Measurements from ENCODE around the gene MEIOC. TPM values are rescaled to one million over a fixed set of nuclear protein-coding genes. Genes with fewer than 3 reads are reported as not detected.

MEIOC gene
- 7.1 and 9.8 TPM in 2 replicates for total RNA-seq

DNA sequence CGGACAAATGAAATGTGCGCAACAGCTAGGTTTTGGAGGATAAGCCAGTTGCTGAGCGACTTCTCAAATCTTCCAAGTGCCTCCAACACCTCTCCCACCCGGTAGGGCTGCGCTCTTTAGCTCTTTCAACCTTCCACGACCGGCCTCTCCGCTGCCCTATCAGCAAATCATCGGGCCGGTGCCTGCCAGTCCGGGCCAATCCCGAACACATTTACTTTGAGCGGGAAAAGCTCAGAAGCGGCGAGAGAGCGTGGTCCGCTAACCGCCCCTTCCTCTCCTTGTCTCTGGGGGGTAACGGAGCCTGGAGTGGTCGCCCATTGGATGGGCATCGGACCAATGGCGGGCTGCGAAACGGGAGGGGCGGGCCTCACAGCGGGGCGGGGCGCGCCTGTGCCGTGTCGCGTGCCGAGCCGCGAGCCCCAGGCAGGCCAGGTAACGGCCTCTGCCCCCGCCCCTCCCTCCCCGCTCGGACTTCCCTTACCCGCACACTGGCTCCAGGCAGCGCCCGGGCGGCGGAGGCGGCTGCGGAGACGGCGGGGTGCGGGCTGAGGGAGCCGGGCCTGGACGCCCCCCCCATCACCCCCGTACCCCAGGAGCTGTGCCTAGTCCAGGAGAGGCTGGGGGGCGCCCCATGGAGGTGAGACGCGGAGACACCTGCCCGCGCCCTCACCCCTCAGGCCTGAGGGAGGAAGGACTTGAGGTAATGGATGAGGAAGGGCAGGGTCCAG is at the start of gene MEIOC:
Gene MEIOC, plus strand, starts transcription at position 486 of the 728 bp plus-strand sequence. Its CDS starts 146 bp downstream, at position 632.
- no peak within 1 kb of the TSS for H3K4me3 ChIP-seq (ENCODE audit: low read depth, low read length)
- DNase-seq (ENCODE audit: low read depth): no peak
- TF ChIP-seq, protein P1, sequence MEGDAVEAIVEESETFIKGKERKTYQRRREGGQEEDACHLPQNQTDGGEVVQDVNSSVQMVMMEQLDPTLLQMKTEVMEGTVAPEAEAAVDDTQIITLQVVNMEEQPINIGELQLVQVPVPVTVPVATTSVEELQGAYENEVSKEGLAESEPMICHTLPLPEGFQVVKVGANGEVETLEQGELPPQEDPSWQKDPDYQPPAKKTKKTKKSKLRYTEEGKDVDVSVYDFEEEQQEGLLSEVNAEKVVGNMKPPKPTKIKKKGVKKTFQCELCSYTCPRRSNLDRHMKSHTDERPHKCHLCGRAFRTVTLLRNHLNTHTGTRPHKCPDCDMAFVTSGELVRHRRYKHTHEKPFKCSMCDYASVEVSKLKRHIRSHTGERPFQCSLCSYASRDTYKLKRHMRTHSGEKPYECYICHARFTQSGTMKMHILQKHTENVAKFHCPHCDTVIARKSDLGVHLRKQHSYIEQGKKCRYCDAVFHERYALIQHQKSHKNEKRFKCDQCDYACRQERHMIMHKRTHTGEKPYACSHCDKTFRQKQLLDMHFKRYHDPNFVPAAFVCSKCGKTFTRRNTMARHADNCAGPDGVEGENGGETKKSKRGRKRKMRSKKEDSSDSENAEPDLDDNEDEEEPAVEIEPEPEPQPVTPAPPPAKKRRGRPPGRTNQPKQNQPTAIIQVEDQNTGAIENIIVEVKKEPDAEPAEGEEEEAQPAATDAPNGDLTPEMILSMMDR (conservative IDR thresholded peaks at IDR 0.05; ENCODE audit: low read depth, low read length): no peak

DNA sequence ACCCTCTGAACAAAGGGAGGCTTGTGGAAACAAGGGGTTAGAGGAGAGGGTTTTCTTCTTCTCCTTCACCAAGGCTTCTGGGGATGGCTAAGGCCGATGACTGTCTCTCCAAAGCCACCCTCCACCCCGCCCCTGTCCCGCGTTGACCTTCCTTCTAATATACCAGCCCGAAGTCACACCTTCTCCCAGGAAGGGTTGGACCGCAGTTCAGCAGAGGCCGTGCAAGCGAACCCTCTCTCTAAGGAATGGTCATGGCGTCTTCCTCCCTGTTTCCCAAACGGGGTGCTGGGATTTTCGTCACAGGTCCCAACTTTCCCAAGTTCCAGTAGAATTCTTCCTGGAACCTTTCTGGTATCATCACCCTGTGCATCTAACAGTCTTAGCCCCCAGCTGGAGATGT is 49.6 kb upstream of the MEIOC start:
- no peak for DNase-seq (ENCODE audit: low read depth)
- TF ChIP-seq, protein P1 (conservative IDR thresholded peaks at IDR 0.05; ENCODE audit: low read depth, low read length): no peak
- no peak overlapping the region for H3K4me3 ChIP-seq (ENCODE audit: low read depth, low read length)

DNA sequence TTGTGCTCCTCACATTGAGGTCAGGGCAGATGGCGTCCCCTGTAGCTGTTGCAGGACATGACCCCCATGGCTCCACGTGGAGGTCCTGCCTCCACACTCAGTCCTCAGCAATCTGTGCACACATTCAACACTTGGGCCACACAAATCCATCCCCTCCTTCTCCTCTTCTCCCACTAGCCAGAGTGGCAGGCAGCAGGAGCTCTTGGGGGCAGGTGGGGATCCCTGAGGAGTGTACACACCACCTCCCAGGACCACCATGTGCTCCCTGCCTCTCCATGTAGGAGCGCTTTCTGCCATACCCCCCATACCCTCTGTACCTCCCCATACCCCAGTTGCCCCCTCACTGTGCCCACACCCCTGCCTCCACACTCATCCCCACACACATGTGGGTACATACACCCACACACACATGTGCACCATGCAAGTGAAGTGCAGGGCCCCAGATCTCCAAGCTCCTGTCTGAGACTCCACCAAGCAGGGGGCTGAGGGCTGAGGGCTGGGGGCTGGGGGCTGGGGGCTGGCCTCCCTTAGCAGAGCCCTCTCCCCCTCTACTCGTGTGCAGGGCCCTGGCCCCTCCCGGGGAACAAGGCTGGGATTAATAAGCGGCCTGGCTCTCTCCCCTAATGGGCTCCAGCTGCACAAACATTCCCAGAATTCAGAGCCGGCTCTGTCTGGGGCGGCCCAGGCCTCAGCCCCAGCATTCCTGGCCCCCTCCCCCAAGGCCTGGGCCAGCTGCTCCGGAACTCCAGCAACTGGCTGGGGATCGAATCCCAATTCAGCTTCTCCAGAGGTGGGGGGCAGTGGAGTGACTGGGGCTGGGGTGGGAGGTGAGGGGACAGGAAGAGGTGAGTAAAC is 48.2 kb upstream of the MEIOC start:
- TF ChIP-seq, protein P1 (conservative IDR thresholded peaks at IDR 0.05; ENCODE audit: low read depth, low read length): no peak

DNA sequence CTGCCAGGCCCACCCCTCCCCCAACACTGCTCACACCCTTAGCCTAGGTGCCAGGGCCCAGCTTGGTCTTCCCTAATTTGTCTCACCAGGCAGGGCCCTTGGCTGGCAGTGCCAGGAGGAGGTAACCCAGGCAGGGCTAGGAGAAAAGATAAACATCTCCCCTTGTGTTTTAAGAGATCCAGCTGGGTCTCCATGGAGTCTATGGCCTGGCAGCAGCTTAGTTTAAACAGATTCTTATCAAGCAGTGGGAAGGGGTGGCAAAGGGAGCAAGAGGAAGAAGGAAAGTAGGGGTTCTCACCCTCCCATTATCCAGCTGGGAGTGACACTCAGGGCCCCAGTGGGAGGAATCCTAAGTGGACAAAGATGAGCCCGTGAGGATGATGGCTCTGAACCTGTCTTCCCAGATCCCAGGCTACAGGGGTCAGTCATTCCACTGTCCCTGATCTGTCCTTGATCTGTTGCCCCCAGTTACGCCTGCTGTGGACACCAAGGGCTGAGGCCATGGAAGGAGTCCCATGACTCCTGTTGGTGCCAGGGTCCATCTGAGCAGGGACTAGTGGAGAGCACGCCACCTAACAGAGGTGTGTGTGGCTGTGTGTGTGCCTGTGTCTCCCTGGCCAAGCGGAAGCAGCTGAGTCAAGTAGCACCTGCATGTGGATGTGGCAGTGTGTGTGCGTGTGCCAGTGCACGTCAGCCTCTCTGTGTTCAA is 47.4 kb upstream of the MEIOC start:
- TF ChIP-seq, protein P1 (conservative IDR thresholded peaks at IDR 0.05; ENCODE audit: low read depth, low read length): no peak
- no peak overlapping the region for H3K4me3 ChIP-seq (ENCODE audit: low read depth, low read length)
- no peak for DNase-seq (ENCODE audit: low read depth)

More for the DNA sequence above, 48.2 kb upstream of the MEIOC start:
- DNase-seq (ENCODE audit: low read depth): no peak
- H3K4me3 ChIP-seq (ENCODE audit: low read depth, low read length): no peak overlapping the region

DNA sequence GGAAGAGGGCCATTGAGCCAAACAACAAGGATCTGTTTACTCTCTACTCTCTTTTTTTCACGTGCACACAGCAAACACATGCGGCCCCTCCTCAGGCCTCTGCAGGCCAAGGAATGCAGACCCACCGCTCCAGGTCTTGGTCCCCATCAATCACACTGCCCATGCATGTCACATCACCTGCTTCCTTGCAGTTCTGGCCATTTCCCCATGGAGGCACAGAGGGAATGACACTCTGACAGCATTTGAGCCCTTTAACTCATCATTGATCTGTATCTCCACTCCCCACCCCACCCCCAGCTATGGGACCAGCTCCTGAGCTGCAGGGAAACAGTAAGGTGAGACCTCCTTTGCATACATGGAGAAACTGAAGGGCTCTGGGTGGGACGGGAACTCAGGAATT is 45.9 kb upstream of the MEIOC start:
- H3K4me3 ChIP-seq (ENCODE audit: low read depth, low read length): no peak overlapping the region
- TF ChIP-seq, protein P1 (conservative IDR thresholded peaks at IDR 0.05; ENCODE audit: low read depth, low read length): no peak
- no peak for DNase-seq (ENCODE audit: low read depth)

DNA sequence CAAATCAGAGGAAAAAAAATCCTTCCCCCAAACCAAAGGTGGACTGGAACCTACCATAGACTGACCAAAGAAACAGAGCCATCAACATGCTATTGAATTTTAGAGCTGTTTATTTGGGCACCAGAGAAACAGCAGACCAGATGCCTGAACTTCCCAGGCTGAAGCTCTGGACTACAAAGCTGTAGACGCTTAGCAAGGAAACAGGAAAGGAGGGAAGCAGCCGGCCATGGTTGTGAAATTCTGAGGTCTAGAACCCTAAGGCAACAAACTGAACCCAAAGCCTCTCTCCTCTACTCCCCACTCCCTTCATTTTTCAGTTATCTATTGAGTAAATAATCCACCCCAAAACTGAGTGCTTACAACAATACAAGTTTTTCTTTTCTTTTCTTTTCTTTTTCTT is 45.4 kb upstream of the MEIOC start:
- TF ChIP-seq, protein P1 (conservative IDR thresholded peaks at IDR 0.05; ENCODE audit: low read depth, low read length): no peak
- H3K4me3 ChIP-seq (ENCODE audit: low read depth, low read length): no peak overlapping the region
- no peak for DNase-seq (ENCODE audit: low read depth)

Data from epithelial cell of proximal tubule (primary cell).